NCI-H2081 treated with DMSO at 0.1 percent for 48 hours (cell line): ENCODE measurements around the gene APP.

ENCODE experiments used
- DNase-seq: peaks from one replicate; lab custom pipeline; 2025; lab: John Stamatoyannopoulos, UW

Gene APP

DNA sequence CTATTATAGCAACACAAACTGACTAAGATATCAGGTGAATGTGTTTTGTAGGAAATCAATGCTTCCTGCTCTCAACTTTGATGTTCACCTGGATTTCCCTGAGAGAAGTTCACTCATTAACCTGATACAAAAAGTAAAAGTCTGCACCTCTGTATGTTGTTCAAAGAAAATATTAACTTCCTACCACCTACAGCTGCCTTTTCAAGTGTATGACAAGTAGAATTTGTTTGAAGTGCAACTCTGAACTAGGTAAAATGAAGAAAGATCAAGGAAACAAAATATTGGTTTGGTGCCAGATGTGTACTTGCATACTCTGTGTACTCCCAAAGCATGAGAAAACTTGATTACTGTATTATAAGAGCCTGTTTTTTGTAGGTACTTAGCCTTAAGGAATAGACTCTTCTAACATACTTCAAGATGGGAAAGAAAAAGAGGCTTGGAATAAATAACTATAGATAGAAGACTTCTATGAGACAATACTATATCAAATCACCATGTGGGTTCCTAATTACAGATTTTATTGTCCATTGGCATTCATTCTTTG lies 193.4 kb downstream of the APP start:
- no peak for DNase-seq

DNA sequence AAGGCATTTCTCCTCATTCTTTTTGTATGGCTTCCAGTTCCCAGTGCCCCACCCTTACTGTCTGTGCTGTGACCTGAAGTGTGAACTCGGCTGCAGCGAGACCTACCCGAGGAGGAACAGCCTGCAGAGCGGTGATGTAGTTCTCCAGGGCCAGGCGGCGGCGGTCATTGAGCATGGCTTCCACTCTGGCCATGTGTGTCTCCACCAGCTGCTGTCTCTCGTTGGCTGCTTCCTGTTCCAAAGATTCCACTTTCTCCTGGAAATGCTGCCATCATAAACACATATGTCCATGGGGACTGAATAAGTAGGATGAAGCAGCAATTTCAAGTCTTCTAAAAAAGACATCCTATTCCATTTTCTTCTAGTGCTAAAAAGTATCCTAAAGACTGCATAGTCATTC lies 195.6 kb downstream of the APP start:
- DNase-seq: no peak

DNA sequence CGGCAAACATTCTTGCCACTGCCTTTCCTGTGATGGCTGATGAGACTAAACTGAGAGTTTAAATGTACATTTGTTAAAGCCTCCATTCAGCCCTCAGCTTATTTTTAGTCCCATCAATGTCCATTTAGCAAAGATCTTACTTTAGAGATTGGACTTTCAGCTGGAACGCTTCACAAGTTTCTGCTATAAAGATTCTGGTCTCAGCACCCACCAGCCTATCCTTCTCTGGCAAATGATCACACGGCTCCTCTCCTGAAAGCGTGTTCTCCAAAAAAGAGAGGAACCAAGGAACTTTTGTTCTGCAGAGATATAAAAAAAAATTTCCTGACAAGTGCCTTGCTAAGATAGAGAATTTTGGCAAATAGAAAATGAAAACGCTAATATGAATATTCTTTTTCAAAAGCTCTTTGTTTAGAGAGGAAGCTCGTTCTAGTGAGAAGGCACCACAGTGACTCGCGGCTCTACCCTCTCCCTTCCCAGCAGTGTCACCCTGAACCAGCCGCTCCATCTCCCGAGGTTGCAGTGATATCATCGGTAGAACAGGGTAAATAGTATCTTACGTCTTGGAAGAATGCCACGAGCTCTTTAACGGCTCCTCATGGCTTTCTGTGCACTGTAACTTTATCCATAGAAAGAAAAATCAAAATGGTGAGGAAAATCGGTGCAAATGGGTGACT lies 200.2 kb downstream of the APP start:
- DNase-seq: no peak

DNA sequence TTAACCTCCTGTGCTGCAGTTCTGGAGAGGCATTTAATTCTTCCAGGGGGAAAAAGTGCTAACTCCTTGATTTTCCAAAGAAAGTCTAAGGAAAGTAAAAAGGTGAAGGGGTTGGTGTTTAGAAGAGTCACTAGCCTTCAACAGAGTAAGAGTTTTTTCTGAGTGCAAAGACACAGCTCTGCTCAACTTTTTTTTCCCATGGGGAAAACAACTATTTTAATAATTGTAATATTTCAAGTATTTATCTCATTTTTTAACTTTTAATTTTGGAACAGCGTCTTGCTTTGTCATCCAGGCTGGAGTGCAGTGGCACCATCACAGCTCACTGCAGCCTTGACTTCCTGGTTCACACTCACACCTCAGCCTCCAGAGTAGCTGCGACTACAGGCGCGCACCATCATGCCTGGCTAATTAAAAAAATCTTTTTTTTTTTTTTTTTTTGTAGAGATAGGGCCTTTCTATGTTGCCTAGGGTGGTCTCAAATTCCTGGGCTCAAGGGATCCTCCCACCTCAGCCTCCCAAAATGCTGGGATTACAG lies 202.6 kb downstream of the APP start:
- no peak for DNase-seq

DNA sequence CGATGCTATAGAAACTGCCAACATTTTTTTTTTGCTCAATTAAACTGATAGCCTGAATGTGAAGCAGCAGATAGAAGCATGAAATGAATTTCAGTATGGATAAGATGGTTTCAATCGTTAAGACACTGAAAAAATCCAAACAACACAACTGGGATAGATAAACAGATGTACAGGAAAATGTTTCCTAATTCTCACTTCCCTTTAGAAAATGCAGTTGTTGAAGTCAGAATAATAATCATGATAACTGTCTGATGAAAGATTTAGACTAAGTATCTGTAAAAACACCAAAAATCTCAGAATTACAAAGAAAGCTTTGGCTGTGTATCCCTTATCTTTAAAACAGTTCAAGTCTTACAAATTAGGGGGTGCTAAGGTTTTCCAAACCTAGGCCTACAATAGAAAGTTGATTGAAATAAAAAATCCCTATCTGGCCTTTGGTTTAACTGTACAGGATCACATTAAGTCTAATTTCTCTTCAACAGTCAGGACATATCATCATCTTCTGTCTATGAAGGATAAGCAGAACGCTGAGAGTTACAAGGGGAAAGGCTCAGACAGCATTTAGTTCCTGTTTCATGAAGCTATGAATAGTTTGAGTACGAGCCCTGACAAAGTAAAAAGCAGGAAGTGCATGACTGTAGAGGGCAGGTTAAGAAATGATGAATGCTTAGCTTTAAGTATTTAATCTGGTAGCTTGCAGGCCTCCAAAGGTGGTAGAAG lies 203.2 kb downstream of the APP start:
- no peak for DNase-seq

DNA sequence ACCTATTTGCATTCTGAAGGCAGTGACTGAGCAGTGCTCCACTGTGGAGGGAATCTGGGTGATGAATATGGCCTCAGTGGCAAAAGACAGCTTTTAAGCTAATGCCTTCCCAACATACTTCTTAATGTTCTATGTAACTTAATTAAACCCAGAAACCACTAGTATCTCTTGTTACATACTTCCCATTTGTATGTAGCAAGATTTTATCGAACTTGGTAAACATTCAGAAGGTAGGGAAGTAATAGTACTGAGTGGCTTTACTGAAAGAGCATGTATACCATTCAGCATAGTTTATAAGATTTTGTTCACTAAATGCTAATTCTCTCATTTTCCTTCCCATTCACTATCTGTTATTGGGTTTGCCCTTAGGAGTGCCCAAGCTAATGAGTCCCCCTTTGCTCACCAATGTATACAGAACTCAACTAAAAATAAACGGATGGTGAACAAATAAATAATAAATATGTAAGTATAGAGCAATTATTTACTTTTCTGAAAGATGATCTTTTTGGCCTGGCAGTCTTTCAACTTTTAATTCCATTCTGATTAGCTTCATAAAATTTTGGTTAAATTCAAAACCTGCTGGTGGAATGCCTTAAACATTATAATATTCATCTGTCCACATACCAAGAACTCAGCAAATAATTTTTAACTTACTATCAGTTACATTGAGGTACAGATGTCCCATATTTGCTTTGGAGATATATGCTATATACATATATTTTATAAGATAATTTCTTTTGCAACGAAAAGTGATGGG lies 204.4 kb downstream of the APP start:
- no peak for DNase-seq

DNA sequence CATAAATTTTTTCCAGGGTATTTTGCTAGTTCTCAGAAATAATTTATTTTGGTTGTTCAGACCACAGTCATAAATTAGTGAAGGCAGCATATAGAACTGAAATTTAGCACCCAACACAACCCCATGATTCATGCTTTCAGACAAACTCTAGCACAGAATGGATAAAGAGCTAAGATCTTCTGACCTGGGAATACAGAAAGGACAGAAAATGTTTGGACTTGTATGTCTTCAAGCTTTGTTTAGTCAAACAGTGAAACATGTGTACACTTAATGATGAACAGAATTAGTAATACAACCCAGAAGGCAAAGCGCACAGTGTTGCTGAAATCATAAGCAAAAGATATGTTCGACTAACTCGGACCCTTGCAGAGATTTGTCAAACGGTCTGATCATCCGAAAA lies 205.6 kb downstream of the APP start:
- no peak for DNase-seq

DNA sequence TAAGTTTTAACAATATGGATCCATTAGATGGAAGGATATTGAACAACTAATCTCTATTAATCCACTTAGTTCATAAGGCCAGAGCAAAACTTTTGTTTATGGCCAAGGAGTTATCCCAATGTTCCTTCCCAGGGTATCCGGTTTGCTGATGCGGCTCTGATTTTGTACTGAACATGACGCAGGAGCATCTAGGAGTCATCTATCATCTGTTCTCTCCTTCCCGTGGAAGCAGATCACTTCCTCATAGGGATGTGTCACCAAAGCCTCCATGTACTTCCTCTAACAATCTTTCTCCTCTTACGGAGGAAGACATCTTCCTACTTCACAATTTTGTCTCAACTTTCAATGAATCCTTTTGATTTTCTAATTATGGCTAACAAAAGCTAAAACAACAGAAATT lies 206.6 kb downstream of the APP start:
- no peak for DNase-seq

DNA sequence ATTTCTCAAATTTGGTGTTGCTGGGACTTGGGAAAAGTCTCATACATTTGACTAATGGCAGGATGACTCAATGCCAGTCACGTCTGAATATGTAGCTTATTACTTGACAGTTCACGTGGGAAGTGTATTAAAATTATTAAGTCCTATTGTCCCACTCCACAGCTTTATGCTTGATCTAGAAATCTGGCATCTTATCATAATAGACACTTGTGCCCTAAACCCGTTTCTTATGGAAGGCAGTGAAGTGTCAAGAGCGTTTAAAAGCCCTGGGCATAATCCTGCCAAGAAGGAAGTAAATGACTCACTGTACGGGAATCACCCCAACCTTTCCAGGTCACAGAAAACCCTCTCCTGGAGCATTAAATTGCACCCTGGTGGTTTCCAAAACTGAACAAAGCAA lies 207.4 kb downstream of the APP start:
- DNase-seq: no peak

DNA sequence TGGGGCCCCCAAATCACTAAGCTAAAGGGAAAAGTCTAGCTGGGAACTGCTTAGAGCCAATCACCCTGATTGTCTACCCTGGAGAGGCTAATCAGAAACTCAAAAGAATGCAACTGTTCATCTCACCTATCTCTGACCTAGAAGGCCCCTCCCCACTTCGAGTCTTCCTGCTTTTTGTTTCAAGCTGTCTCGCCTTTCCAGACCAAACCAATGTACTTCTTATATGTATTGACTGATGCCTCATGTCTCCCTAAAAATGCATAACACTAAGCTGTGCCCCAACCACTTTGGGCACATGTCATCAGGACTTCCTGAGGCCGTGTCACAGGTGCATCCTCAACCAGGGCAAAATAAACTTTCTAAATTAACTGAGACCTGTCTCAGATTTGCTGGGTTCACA lies 209.5 kb downstream of the APP start:
- DNase-seq: no peak

DNA sequence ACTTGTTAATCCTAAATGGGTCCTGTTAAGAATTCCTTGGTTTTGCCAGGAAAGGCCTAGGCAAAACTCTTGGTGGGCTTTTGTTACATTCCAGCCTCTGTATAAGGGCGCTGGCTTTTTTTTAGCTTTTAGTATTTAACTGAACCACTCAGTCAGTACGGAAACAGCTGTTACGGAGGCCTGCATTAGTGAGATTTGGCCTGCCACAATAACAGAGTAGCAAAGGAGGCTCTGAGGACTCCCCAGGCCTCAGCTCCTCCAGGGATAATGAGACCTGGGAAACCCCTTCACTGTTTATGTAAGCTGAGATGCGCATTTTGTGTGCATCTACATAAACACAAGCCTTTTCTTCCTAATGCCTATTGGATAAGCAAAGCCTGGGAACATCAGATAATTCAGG lies 210.2 kb downstream of the APP start:
- DNase-seq: no peak

DNA sequence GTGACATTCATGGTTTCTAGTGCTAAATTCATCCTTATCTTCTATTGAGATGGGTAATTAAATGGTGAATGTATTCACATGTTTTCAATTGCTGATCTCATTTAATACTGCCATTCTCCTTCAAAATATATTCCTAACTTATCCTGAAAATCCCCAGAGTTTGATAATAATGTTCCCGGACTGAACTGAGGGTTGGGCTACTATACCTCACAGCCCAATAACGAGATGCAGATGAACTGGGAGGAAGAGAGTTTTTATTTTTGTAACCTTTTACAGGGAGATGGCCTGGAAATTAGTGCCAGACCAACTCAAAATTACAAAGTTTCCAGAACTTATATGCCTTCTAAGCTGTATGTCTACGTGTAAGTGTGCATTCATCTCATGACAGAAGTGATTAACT lies 210.8 kb downstream of the APP start:
- no peak for DNase-seq

DNA sequence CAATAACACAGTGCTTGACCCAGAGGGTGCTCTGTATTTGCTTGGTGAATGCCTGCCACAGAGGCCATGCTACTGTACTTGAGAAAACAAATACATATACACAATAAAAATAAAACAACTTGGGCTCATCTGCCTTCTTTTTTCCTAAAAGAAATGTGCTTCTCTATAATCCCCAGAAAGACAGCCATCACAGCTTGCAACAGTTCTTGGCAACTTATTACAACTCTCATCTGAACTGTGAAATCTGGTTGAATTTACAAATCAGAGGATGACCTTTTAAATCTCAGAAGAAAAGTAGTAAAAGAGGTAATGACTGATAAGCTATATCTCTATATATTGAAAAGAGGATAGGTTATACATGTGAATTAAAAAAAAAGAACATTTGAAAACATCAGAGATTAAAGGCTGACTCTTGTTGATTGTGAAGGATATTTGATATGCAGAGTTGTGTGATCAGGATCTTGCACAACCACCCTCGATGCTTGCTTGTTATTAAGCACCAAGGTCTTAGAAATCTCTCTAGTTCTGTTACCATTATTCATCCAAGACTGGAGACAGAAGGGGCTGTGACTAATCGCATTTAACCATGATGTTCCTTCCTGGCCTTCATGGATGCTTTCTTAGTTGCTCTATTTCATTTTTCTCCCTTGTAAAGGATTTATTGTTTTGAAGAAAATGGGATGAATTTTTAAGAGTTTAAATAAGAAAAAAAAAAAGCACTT lies 213.4 kb downstream of the APP start:
- DNase-seq: no peak

DNA sequence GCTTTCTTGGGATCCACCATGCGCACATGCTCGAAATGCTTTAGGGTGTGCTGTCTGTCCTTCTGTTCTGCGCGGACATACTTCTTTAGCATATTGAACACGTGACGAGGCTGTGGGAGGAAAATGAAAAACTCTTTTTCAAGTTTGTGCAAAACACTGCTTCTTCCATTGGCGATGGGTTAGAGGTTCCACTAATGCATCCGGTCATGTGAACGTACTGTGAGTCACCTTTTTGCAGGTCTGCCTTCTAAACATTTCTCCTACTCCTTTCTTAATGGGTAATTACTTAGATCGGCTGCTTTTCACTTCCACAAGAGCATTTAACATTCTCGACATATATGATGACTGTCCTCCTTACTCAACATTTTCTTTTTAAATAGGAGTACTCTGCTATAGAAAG lies 214.9 kb downstream of the APP start:
- DNase-seq: no peak

DNA sequence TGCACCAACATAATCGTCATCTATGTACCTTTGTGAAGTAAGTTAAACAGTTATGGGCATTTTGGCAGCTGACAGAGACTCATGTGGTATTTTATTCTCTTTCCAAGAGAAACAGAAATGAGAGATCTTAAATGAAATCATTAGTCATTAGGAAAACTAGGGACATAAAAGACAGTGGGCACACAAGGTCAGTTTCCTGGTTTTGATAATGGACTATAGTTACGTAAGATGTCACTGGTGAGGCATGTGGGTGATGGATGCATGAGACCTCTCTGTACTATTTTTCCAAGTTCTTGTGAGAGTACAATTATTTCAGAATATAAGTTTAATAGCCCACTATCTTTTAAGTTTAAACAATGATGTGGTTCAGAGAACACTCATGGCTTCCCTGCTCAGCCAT lies 216.9 kb downstream of the APP start:
- no peak for DNase-seq

DNA sequence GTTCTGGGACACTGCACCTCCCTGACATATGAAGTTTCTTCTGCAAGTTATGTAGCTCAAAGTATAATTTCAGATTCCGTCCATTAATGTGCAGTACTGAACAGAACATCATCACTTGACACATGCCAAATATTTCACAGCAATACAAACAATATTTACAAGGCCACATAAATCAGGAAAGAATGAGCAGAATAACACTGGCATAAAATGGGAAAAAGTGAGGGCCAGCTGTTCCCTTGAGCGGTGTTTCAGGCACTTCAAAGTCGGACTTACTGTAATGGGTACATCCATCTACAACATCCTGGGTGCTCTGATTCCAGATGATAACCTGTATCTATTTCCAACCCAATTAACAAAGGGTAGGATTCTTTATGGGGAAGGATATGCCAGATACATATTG lies 217.4 kb downstream of the APP start:
- no peak for DNase-seq

DNA sequence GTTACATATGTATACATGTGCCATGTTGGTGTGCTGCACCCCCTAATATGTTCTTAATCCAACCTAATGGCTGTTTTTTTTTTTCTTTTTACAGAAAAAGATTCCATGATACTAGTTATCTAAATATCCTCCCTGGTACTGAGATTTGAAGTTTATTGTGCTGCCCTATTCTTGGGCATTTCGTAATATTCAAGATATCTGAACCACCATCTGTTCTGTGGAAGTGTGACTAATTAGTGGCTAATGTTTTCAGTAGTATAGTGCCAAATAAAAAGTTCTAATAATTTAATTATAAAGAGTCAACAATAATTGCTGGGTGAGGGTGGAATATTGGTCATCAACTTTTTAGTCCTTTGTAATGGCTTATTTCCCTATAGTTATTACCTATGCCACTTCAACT lies 218.3 kb downstream of the APP start:
- DNase-seq: no peak

DNA sequence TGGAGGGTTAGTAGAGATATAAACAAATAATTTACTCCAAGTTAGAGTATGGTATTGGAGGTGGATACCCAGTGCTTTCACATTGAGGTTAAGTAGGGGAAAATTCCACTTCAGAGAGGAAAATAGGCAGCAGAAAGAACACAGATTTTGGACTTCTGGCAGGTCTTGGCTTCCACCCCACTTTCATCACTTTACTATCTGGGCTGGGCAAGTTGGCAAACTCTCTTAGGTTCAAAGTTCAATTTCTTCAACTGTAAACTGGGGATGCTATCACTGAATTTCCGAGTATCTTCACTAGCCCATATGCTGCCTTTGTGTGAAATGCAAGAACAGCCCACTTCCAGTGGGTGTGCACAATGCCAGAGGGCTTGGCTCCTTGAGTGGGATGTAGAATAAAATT lies 220.9 kb downstream of the APP start:
- no peak for DNase-seq

DNA sequence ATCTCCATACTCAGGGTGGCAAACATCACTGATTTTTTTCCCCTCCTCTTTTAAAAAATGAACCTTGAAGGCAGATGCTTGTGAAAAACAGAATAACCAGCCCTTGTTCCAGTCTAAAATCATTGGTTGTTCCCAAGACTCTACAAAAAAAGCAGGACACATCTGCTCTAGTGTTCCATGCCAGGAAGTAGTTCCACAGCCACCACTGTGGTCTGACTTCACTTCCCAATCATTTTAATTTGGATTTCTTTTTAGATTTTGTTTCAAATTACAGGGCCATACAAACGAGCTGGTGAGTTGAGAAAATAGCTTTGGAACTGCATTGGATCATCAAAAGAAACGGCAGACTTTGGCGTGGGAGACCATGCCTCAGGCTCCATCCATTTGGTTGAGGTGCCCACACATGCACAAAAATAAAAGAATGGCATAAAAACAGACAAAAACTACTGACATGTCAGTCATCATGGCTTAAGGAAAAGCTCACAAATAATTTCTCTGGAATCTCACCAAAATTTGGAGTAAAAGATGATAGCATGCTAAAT lies 225.8 kb downstream of the APP start:
- no peak for DNase-seq

DNA sequence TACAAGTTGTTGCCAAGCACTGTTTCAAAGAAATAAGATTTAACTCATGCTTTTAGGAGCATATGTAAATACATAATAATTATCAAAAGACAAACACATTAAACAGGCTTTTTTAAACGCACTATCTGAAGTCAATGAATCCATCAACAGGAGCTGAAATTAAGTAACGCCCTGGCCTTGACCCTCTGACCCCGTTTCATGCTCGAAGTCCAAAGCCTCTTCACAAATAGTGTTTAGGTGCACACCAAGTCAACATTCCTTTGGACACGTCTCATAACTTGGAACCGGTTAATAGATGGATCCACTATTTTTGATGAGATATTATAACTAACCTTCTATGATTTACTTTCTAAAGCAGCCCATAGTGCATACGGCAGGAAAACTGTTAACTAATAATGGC lies 226.5 kb downstream of the APP start:
- DNase-seq: no peak

DNA sequence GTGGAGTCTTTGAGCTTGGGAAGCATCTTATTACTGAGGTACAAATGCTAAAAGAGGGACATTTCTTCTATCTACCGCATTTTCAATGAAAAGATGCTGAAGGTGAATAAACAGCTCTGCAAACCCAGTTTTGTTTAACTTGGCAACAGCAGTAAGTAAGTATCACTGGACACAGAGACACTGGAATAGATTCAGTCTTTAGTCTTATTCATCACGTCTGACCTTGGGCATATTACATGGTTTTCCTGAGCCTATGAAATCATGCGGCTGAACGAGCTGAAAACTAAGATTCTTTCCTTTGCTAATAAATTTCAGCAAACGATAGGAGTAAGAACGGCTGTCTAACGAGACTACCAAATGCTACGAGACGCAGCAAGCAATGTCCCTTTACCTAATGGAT lies 228.4 kb downstream of the APP start:
- no peak for DNase-seq

DNA sequence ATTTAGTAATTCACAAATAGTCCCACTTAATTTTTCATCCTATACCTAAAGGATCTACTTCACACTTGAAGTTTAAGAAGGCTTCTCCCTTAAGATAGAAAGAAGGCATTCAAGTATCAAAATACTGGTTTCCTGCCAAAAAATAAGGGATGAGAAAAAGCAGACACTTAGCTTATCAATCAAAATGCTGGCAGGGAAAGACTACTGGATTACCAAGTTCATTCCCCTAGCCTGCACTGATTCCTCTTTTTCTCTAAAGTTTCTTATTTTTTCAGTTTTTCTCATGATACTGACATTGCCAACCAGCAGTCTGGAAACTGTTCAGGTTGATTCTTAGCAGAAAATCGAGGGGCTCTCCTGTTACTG lies 231.2 kb downstream of the APP start:
- no peak for DNase-seq
